ENCODE data around the gene CMKLR1. TPM values are rescaled to one million over a fixed set of nuclear protein-coding genes. Genes with fewer than 3 reads are reported as not detected.

CMKLR1 gene
- total and polyA plus RNA-seq, 2 donors (not counting 3 experiments of a cell fraction or from before 2014, with no cell fraction given): 0.61 TPM; not detected in 1

DNA sequence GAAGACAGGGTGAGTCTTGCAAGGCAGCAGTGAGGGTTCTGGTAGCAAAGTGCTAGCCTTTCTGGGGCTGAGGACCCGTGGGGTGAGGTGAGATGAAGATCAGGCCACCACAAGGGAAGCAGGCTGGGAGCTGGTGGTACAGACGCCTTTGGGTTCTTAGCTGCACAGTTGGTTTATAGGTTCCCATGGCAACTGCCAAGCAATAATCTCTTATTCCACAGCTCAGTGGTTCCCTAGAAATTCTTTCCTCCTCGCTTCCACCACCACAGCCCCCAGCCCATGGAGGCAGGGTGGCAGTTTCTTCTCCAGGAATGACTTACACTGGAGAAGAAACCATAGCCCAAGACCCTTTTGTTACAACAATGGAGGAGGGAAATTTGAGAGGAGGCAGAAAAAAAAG is 82.1 kb downstream of the CMKLR1 start:
- dilution Hi-C loops (cut with MboI; ENCODE audit: extremely low pct_ligation_motif_present, low sequenced_read_pairs) (no loop called here), intact Hi-C loops (cut with micrococcal nuclease) (no loop called here)
- H3K9me1 ChIP-seq (replicated peaks; ENCODE audit: control insufficient read depth, extremely low read depth, insufficient read depth, low read length): no peaks in the 10 kb centered on the region
- no peak overlapping the region for H3K27ac ChIP-seq (ENCODE audit: insufficient read depth, low read depth, low read length)
- FAIRE-seq (no peak), DNase-seq (ENCODE audit: low read depth, low spot score) (no peak)
- no peaks in the 10 kb centered on the region for H3K27me3 ChIP-seq (ENCODE audit: control insufficient read depth in 2 of 2, insufficient read depth in 2 of 2, low read length in 2 of 2)
- H4K20me1 ChIP-seq (replicated peaks; ENCODE audit: control insufficient read depth, extremely low read depth, insufficient read depth, low read length): no peaks in the 10 kb centered on the region
- no peak overlapping the region for H3K9ac ChIP-seq (replicated peaks; ENCODE audit: extremely low read depth, insufficient read depth, low read length)
- no peak overlapping the region for H3K4me2 ChIP-seq (ENCODE audit: insufficient read depth, low read length)
- POLR2A ChIA-PET: no interaction called here
- no peaks in the 10 kb centered on the region for H3K9me3 ChIP-seq (replicated peaks; ENCODE audit: control insufficient read depth, insufficient read depth, low read length)
- H3K4me1 ChIP-seq (ENCODE audit: control insufficient read depth, extremely low read depth, insufficient read depth, low read length): no peaks in the 10 kb centered on the region
- no TSS peak for BruUV-seq (replicated peaks)
- TF ChIP-seq, protein P1, sequence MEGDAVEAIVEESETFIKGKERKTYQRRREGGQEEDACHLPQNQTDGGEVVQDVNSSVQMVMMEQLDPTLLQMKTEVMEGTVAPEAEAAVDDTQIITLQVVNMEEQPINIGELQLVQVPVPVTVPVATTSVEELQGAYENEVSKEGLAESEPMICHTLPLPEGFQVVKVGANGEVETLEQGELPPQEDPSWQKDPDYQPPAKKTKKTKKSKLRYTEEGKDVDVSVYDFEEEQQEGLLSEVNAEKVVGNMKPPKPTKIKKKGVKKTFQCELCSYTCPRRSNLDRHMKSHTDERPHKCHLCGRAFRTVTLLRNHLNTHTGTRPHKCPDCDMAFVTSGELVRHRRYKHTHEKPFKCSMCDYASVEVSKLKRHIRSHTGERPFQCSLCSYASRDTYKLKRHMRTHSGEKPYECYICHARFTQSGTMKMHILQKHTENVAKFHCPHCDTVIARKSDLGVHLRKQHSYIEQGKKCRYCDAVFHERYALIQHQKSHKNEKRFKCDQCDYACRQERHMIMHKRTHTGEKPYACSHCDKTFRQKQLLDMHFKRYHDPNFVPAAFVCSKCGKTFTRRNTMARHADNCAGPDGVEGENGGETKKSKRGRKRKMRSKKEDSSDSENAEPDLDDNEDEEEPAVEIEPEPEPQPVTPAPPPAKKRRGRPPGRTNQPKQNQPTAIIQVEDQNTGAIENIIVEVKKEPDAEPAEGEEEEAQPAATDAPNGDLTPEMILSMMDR (IDR thresholded peaks at IDR 0.05; ENCODE audit: extremely low read depth in 1 of 2, insufficient read depth in 1 of 2, low read depth in 1 of 2, low read length in 2 of 2): no peak
- TF ChIP-seq POLR2A (IDR thresholded peaks at IDR 0.05; ENCODE audit: low read depth, low read length) (no peak), GATA2 (IDR thresholded peaks at IDR 0.05; ENCODE audit: insufficient read depth, insufficient read length, low read depth, low read length) (no peak), POLR2AphosphoS5 (IDR thresholded peaks at IDR 0.05; ENCODE audit: insufficient read depth, low read depth, low read length) (no peak)
- H3K36me3 ChIP-seq (ENCODE audit: control insufficient read depth in 2 of 2, extremely low read depth in 1 of 2, insufficient read depth in 2 of 2, low read length in 2 of 2): no peaks in the 10 kb centered on the region
- H3K79me2 ChIP-seq (ENCODE audit: control insufficient read depth, insufficient read depth, low read length): no peaks in the 10 kb centered on the region
- no peak overlapping the region for H2AFZ ChIP-seq (ENCODE audit: low read depth, low read length)
- no peak overlapping the region for H3K4me3 ChIP-seq (replicated peaks in 1 of 3; ENCODE audit: insufficient read depth in 1 of 3, low read depth in 1 of 3, low read length in 3 of 3)
- CTCF ChIA-PET: no interaction called here

- ChIA-PET CTCF (no interaction called here), POLR2A (no interaction called here)
- H3K9me1 ChIP-seq (replicated peaks; ENCODE audit: control insufficient read depth, extremely low read depth, insufficient read depth, low read length): no peaks in the 10 kb centered on the region
- no peak overlapping the region for H3K4me3 ChIP-seq (replicated peaks in 1 of 3; ENCODE audit: insufficient read depth in 1 of 3, low read depth in 1 of 3, low read length in 3 of 3)
- DNase-seq (ENCODE audit: low read depth, low spot score) (no peak), FAIRE-seq (no peak)
- H3K79me2 ChIP-seq (ENCODE audit: control insufficient read depth, insufficient read depth, low read length): no peaks in the 10 kb centered on the region
- H4K20me1 ChIP-seq (replicated peaks; ENCODE audit: control insufficient read depth, extremely low read depth, insufficient read depth, low read length): no peaks in the 10 kb centered on the region
- no peak overlapping the region for H2AFZ ChIP-seq (ENCODE audit: low read depth, low read length)
- no peak overlapping the region for H3K9ac ChIP-seq (replicated peaks; ENCODE audit: extremely low read depth, insufficient read depth, low read length)
- H3K9me3 ChIP-seq (replicated peaks; ENCODE audit: control insufficient read depth, insufficient read depth, low read length): no peaks in the 10 kb centered on the region
- H3K27me3 ChIP-seq (ENCODE audit: control insufficient read depth in 2 of 2, insufficient read depth in 2 of 2, low read length in 2 of 2): no peaks in the 10 kb centered on the region
- BruUV-seq (replicated peaks): no TSS peak
- intact Hi-C loops (cut with micrococcal nuclease): no loop called here
- no peak overlapping the region for H3K4me2 ChIP-seq (ENCODE audit: insufficient read depth, low read length)
- H3K27ac ChIP-seq (ENCODE audit: insufficient read depth, low read depth, low read length): no peak overlapping the region
- TF ChIP-seq FOS (IDR thresholded peaks at IDR 0.05; ENCODE audit: borderline replicate concordance, insufficient read depth, low read length) (no peak), MYC (IDR thresholded peaks at IDR 0.05; ENCODE audit: low read depth, low read length) (no peak), GATA2 (IDR thresholded peaks at IDR 0.05; ENCODE audit: insufficient read depth, insufficient read length, low read depth, low read length) (no peak), EZH2 (IDR thresholded peaks at IDR 0.05; ENCODE audit: borderline replicate concordance, low read depth, low read length, severe bottlenecking) (no peak), JUN (IDR thresholded peaks at IDR 0.05; ENCODE audit: borderline replicate concordance, insufficient read depth, insufficient read length, low read depth) (no peak), POLR2A (IDR thresholded peaks at IDR 0.05; ENCODE audit: low read depth, low read length) (no peak), POLR2AphosphoS5 (IDR thresholded peaks at IDR 0.05; ENCODE audit: insufficient read depth, low read depth, low read length) (no peak)
- TF ChIP-seq, protein P1 (IDR thresholded peaks at IDR 0.05; ENCODE audit: extremely low read depth in 1 of 2, insufficient read depth in 1 of 2, low read depth in 1 of 2, low read length in 2 of 2): no peak
- TF ChIP-seq, protein P2, sequence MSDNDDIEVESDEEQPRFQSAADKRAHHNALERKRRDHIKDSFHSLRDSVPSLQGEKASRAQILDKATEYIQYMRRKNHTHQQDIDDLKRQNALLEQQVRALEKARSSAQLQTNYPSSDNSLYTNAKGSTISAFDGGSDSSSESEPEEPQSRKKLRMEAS (IDR thresholded peaks at IDR 0.05; ENCODE audit: insufficient read depth, insufficient read length): no peak
- no peaks in the 10 kb centered on the region for H3K4me1 ChIP-seq (ENCODE audit: control insufficient read depth, extremely low read depth, insufficient read depth, low read length)
- dilution Hi-C loops (cut with MboI; ENCODE audit: extremely low pct_ligation_motif_present, low sequenced_read_pairs): no loop called here
- no peaks in the 10 kb centered on the region for H3K36me3 ChIP-seq (ENCODE audit: control insufficient read depth in 2 of 2, extremely low read depth in 1 of 2, insufficient read depth in 2 of 2, low read length in 2 of 2)
Measured at GRCh38 chr12:108255252-108255602, 83.9 kb downstream of the CMKLR1 start.
